T follicular helper cell (primary cell): Measurements from ENCODE around the gene KANSL1.
A peak's percentile ranks its signal among the peaks of the same experiment; 100 is the strongest.
"Not testable (repeated sequence)": the region's sequence is repeated elsewhere in the genome, so short reads cannot be mapped to it uniquely, and the experiment has no call there.

Experiments used
- DNase-seq: peaks from one replicate; pipeline ENCODE4 v3.0.0-alpha.2; 2020; ENCODE audit warnings: low read depth

Gene KANSL1

DNA sequence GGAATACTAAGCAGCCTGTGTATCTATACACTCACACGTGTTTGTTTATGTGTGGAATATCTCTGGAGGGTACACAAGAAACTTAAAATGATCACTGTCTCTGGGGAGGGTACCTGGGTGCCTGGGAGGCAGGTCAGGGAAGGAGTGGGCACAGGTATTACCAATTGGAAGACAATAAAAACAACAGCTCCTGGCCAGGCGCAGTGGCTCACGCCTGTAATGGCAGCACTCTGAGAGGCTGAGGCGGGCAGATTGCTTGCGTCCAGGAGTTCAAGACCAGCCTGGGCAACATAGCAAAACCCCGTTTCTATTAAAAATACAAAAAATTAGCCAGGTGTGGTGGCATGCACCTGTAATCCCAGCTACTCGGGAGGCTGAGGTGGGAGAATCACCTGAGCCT, 169.9 kb downstream of the KANSL1 start:
- not testable (repeated sequence) for DNase-seq

GRCh38 chr17:46020998-46021397, 172.2 kb downstream of the KANSL1 start:
- no peak for DNase-seq

DNA sequence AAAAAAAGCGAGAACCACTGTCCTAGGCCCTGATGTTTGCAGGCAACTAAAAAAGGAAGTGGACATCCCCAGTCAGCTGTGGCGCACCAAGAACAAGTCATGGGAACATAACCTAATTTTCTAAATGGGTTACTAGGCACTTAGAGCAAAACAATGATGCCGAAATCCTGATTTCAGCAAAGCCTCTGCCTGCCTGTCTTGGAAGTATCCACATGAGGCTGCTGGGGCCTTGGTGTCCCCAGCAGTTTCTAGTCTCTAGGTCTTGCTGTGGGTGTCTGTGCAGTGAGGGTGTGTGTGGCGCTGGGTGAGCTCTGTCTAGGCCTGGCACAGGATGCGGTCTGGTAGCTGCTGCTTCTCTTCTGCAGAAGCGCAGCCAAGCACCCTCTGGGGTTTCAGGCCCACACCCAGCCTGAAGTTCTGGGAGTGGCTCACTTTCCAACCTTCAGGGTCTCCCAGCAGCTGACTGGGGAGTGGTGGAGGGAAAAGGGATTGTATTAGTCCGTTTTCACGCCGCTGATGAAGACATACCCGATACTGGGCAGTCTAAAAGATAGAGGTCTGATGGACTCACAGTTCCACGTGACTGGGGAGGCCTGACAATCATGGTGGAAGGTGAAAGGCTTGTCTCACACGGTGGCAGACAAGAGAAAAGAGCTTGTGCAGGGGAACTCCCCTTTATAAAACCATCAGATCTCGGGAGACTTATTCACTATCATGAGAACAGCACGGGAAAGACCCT, 173.0 kb downstream of the KANSL1 start:
- peak; percentile 27 for DNase-seq

- DNase-seq, result not testable (repeated sequence)
Observed at GRCh38 chr17:46019408-46019925, 173.8 kb downstream of the KANSL1 start.

DNA sequence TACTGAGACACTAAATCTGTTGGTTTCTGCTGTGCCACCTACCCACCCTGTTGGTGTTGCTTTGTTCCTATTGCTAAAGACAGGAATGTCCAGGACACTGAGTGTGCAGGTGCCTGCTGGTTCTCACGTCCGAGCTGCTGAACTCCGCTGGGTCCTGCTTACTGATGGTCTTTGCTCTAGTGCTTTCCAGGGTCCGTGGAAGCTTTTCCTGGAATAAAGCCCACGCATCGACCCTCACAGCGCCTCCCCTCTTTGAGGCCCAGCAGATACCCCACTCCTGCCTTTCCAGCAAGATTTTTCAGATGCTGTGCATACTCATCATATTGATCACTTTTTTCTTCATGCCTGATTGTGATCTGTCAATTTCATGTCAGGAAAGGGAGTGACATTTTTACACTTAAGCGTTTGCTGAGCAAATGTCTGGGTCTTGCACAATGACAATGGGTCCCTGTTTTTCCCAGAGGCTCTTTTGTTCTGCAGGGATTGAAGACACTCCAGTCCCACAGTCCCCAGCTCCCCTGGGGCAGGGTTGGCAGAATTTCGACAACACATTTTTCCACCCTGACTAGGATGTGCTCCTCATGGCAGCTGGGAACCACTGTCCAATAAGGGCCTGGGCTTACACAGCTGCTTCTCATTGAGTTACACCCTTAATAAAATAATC, 179.6 kb downstream of the KANSL1 start:
- DNase-seq, result no peak

GRCh38 chr17:46013127-46013501, 180.1 kb downstream of the KANSL1 start:
- DNase-seq, result no peak

DNA sequence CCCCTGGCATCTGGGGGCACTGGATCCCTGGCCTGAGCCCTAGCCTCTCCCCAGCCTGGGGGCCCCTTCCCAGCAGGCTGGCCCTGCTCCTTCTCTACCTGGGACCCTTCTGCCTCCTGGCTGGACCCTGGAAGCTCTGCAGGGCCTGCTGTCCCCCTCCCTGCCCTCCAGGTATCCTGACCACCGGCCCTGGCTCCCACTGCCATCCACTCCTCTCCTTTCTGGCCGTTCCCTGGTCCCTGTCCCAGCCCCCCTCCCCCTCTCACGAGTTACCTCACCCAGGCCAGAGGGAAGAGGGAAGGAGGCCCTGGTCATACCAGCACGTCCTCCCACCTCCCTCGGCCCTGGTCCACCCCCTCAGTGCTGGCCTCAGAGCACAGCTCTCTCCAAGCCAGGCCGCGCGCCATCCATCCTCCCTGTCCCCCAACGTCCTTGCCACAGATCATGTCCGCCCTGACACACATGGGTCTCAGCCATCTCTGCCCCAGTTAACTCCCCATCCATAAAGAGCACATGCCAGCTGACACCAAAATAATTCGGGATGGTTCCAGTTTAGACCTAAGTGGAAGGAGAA, 180.6 kb downstream of the KANSL1 start:
- no peak for DNase-seq

DNA sequence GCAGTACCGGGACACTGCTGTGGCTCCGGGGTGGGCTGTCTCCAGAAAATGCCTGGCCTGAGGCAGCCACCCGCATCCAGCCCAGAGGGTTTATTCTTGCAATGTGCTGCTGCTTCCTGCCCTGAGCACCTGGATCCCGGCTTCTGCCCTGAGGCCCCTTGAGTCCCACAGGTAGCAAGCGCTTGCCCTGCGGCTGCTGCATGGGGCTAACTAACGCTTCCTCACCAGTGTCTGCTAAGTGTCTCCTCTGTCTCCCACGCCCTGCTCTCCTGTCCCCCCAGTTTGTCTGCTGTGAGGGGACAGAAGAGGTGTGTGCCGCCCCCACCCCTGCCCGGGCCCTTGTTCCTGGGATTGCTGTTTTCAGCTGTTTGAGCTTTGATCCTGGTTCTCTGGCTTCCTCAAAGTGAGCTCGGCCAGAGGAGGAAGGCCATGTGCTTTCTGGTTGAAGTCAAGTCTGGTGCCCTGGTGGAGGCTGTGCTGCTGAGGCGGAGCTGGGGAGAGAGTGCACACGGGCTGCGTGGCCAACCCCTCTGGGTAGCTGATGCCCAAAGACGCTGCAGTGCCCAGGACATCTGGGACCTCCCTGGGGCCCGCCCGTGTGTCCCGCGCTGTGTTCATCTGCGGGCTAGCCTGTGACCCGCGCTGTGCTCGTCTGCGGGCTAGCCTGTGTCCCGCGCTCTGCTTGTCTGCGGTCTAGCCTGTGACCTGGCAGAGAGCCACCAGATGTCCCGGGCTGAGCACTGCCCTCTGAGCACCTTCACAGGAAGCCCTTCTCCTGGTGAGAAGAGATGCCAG, 181.3 kb downstream of the KANSL1 start:
- no peak for DNase-seq

DNA sequence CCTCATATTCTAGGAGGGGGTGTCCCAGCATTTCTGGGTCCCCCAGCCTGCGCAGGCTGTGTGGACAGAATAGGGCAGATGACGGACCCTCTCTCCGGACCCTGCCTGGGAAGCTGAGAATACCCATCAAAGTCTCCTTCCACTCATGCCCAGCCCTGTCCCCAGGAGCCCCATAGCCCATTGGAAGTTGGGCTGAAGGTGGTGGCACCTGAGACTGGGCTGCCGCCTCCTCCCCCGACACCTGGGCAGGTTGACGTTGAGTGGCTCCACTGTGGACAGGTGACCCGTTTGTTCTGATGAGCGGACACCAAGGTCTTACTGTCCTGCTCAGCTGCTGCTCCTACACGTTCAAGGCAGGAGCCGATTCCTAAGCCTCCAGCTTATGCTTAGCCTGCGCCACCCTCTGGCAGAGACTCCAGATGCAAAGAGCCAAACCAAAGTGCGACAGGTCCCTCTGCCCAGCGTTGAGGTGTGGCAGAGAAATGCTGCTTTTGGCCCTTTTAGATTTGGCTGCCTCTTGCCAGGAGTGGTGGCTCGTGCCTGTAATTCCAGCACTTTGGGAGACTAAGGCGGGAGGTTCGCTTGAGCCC, 182.5 kb downstream of the KANSL1 start:
- no peak for DNase-seq

DNA sequence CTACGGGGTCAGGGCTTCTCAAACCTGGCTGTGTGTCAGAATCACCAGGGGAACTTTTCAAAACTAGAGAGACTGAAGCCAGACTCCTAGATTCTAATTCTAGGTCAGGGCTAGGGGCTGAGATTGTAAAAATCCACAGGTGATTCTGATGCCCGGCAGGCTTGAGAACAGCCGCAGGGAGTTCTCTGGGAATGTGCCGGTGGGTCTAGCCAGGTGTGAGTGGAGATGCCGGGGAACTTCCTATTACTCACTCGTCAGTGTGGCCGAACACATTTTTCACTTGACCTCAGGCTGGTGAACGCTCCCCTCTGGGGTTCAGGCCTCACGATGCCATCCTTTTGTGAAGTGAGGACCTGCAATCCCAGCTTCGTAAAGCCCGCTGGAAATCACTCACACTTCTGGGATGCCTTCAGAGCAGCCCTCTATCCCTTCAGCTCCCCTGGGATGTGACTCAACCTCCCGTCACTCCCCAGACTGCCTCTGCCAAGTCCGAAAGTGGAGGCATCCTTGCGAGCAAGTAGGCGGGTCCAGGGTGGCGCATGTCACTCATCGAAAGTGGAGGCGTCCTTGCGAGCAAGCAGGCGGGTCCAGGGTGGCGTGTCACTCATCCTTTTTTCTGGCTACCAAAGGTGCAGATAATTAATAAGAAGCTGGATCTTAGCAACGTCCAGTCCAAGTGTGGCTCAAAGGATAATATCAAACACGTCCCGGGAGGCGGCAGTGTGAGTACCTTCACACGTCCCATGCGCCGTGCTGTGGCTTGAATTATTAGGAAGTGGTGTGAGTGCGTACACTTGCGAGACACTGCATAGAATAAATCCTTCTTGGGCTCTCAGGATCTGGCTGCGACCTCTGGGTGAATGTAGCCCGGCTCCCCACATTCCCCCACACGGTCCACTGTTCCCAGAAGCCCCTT, 183.3 kb downstream of the KANSL1 start:
- DNase-seq, result no peak

DNA sequence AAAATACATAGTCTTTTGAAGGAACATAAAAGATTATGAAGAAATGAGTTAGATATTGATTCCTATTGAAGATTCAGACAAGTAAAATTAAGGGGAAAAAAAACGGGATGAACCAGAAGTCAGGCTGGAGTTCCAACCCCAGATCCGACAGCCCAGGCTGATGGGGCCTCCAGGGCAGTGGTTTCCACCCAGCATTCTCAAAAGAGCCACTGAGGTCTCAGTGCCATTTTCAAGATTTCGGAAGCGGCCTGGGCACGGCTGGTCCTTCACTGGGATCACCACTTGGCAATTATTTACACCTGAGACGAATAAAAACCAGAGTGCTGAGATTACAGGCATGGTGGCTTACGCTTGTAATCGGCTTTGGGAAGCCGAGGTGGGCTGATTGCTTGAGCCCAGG, 184.6 kb downstream of the KANSL1 start:
- DNase-seq, result no peak

GRCh38 chr17:46007461-46007965, 185.7 kb downstream of the KANSL1 start:
- DNase-seq, result no peak

DNA sequence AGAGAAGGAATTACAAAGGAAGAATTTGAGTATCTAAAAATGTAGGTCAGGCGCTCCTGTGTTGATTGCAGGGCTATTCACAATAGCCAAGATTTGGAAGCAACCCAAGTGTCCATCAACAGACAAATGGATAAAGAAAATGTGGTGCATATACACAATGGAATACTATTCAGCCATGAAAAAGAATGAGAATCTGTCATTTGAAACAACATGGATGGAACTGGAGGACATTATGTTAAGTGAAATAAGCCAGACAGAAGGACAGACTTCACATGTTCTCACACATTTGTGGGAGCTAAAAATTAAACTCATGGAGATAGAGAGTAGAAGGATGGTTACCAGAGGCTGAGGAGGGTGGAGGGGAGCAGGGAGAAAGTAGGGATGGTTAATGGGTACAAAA, 187.1 kb downstream of the KANSL1 start:
- not testable (repeated sequence) for DNase-seq

GRCh38 chr17:46003907-46004748, 189.1 kb downstream of the KANSL1 start:
- DNase-seq, result no peak

DNA sequence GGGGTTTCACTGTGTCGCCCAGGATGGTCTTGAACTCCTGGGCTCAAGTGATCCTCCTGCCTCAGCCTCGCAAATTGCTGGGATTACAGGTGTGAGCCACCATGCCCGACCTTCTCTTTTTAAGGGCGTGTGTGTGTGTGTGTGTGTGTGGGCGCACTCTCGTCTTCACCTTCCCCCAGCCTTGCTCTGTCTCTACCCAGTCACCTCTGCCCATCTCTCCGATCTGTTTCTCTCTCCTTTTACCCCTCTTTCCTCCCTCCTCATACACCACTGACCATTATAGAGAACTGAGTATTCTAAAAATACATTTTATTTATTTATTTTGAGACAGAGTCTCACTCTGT, 190.3 kb downstream of the KANSL1 start:
- DNase-seq, result no peak

DNA sequence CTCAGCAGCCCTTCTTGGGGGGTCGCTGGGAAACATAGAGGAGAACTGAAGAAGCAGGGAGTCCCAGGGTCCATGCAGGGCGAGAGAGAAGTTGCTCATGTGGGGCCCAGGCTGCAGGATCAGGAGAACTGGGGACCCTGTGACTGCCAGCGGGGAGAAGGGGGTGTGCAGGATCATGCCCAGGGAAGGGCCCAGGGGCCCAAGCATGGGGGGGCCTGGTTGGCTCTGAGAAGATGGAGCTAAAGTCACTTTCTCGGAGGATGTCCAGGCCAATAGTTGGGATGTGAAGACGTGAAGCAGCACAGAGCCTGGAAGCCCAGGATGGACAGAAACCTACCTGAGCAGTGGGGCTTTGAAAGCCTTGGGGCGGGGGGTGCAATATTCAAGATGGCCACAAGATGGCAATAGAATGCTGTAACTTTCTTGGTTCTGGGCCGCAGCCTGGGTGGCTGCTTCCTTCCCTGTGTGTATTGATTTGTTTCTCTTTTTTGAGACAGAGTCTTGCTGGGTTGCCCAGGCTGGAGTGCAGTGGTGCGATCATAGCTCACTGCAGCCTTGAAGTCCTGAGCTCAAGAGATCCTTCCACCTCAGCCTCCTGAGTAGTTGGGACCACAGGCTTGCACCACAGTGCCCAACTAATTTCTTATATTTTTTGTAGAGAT, 190.8 kb downstream of the KANSL1 start:
- peak; percentile 57 for DNase-seq

GRCh38 chr17:46001390-46002310, 191.6 kb downstream of the KANSL1 start:
- no peak for DNase-seq

DNA sequence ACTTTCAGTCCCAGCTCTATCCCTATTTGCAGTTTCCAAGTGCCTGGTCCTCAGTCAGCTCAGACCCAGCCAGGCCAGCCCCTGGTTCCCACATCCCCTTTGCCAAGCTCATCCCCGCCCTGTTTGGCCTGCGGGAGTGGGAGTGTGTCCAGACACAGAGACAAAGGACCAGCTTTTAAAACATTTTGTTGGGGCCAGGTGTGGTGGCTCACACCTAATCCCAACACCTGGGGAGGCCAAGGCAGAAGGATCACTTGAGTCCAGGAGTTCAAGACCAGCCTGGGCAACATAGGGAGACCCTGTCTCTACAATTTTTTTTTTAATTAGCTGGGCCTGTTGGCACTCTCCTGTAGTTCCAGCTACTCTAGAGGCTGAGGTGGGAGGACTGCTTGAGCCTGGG, 192.5 kb downstream of the KANSL1 start:
- DNase-seq, result no peak
